Lower leg skin (tissue), 4 donors: Measurements from ENCODE around the gene ACOX1. TPM values are rescaled to one million over a fixed set of nuclear protein-coding genes. Genes with fewer than 3 reads are reported as not detected.

ENCODE experiments used
- DNase-seq, 2 donors: peaks; one replicate each; pipeline ENCODE4 v3.0.0-alpha.2; 2019; ENCODE audit warnings: low spot score in 2 of 2
- H3K4me3 ChIP-seq: fragments of 200-600 bp; sonication (generic); 2 replicates; pipeline ENCODE4 v1.5.1; 2017; ENCODE audit warnings: mild to moderate bottlenecking, low read depth; ENCODE audit not compliant: poor library complexity, severe bottlenecking
- CTCF ChIP-seq, 3 donors: fragments of 450-650 bp; IDR thresholded peaks; one replicate each; pipeline ENCODE4 v1.5.1; 2016; ENCODE audit warnings: antibody characterized with exemption in 3 of 3, mild to moderate bottlenecking in 3 of 3, moderate library complexity in 2 of 3
- POLR2A ChIP-seq, 2 donors: fragments of 450-650 bp; IDR thresholded peaks; one replicate each; pipeline ENCODE4 v1.6.1; 2016 to 2017; ENCODE audit warnings: antibody characterized with exemption in 2 of 2, mild to moderate bottlenecking in 1 of 2, moderate library complexity in 1 of 2
- WGBS, 2 donors: methylation state at CpG; one replicate each; pipeline ENCODE4 v1.1.5; 2018; 5-methylcytosine and 5-hydroxymethylcytosine counted together
- intact Hi-C: fragments of 100-400 bp; cut with DNase I; formaldehyde crosslinking; loops from one replicate; pipeline ENCODE4 v1.15.0; 2023; ENCODE audit warnings: low total_unique reads
- total RNA-seq, 4 donors: library from RNA; depleted of rRNA; stranded (reverse); fragments of >200 nt; gene quantifications; one replicate each; pipeline ENCODE4 v1.1.0, GENCODE V29; 2016

The ACOX1 gene
- total RNA-seq, 4 donors from 2014 or later = 71.2 to 102 (median 81.3) TPM

GRCh38 chr17:75942473-75942872, 36.5 kb downstream of the ACOX1 start:
- TF ChIP-seq CTCF (IDR thresholded peaks at IDR 0.05) = no peak
- no peak overlapping the region for H3K4me3 ChIP-seq
- no peak for DNase-seq
- 92 to 95% methylated on average over 4 of the region's 4 CpGs for WGBS, 2 donors
- intact Hi-C loops = no loop called here

GRCh38 chr17:75941442-75941819, 37.5 kb downstream of the ACOX1 start:
- no peak for TF ChIP-seq CTCF (IDR thresholded peaks at IDR 0.05)
- no peak for TF ChIP-seq POLR2A (IDR thresholded peaks at IDR 0.05)
- intact Hi-C loops = no loop called here
- 40 to 41% methylated on average over 6 of the region's 6 CpGs for WGBS, 2 donors
- H3K4me3 ChIP-seq = no peak overlapping the region
- no peak for DNase-seq

GRCh38 chr17:75940727-75941441, 38.1 kb downstream of the ACOX1 start, which contains the start of gene FBF1:
TSS of gene FBF1 (minus strand) at chr17:75941042. CDS start at chr17:75938149, 2,893 bp downstream.
- WGBS, 2 donors = 0% methylated on average over 49 to 51 of the region's 63 CpGs
- intact Hi-C loops = no loop called here
- peak; percentile 88 to 98 for DNase-seq

GRCh38 chr17:75937652-75938051, 41.3 kb downstream of the ACOX1 start:
- 84 to 89% methylated on average over 13 of the region's 13 CpGs for WGBS, 2 donors
- no peak overlapping the region for H3K4me3 ChIP-seq
- no peak for DNase-seq
- no peak for TF ChIP-seq POLR2A (IDR thresholded peaks at IDR 0.05)
- TF ChIP-seq CTCF (IDR thresholded peaks at IDR 0.05) = no peak
- intact Hi-C loops = no loop called here

More at GRCh38 chr17:75940727-75941441, 38.1 kb downstream of the ACOX1 start, which contains the start of gene FBF1:
- H3K4me3 ChIP-seq = peak within 1 kb of the TSS; percentile 80
- TF ChIP-seq POLR2A (IDR thresholded peaks at IDR 0.05) (no peak), CTCF (IDR thresholded peaks at IDR 0.05) (no peak)

- WGBS, 2 donors = 68 to 75% methylated on average over 4 of the region's 4 CpGs
- intact Hi-C loops = no loop called here
- no peak for DNase-seq
- no peak for TF ChIP-seq CTCF (IDR thresholded peaks at IDR 0.05)
- TF ChIP-seq POLR2A (IDR thresholded peaks at IDR 0.05) = no peak
- no peak overlapping the region for H3K4me3 ChIP-seq
Measured at GRCh38 chr17:75933808-75934207, 45.2 kb downstream of the ACOX1 start.

- intact Hi-C loops = no loop called here
- 68 to 80% methylated on average over 5 of the region's 5 CpGs for WGBS, 2 donors
- TF ChIP-seq CTCF (IDR thresholded peaks at IDR 0.05) (no peak), POLR2A (IDR thresholded peaks at IDR 0.05) (no peak)
- DNase-seq = no peak
- H3K4me3 ChIP-seq = no peak overlapping the region
Measured at GRCh38 chr17:75932852-75933251, 46.1 kb downstream of the ACOX1 start.
